GM18867 (cell line): ENCODE measurements around the gene H3-3A.
"Not testable (repeated sequence)": the region's sequence is repeated elsewhere in the genome, so short reads cannot be mapped to it uniquely, and the experiment has no call there.

ENCODE experiments used
- ATAC-seq: cut with Tn5 transposase; IDR thresholded peaks from one replicate; pipeline ENCODE4 v1.9.1; 2021; ENCODE audit warnings: mild to moderate bottlenecking, moderate library complexity; ENCODE audit not compliant: unreplicated experiment

H3-3A gene

DNA sequence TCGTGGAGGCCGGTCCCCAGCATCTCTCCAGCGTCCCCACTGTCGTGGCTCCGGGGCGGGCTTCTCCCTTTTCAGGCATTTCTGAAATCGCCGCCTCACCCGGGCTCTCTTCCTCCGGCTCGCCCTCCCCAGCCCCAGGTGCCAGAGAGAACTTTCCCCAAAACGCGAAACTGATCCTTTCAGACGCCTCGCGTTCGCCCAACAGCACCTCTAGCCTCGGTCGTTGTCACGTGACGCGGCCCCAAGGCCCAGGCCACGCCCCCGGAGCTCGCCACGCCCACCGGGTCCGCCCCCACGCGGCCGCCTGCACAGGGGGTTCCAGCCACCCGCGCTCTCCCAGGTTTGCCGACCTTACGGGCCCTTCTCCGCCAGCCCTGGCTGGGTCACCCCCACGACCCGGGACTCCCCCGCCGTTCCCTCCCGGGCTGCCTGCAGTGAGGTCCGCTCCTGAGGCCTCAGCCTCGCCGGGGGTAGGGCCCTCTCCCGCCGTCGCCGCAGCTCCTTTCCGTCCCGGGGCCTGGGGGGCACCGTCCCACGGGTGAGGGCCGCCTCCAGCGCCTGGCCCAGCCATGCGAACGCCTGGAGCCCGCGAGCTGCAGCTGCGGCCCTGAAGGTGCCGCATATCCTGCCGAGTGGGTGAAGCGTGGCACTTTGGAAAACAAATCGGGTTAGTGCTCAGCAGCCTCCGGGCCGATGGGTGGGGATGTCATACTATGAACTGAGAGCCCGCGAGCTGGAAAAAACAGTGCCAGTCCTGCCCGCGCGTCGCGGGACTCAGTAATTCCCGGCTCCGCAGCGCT, 21.0 kb downstream of the H3-3A start:
- ATAC-seq: peak; percentile 88

DNA sequence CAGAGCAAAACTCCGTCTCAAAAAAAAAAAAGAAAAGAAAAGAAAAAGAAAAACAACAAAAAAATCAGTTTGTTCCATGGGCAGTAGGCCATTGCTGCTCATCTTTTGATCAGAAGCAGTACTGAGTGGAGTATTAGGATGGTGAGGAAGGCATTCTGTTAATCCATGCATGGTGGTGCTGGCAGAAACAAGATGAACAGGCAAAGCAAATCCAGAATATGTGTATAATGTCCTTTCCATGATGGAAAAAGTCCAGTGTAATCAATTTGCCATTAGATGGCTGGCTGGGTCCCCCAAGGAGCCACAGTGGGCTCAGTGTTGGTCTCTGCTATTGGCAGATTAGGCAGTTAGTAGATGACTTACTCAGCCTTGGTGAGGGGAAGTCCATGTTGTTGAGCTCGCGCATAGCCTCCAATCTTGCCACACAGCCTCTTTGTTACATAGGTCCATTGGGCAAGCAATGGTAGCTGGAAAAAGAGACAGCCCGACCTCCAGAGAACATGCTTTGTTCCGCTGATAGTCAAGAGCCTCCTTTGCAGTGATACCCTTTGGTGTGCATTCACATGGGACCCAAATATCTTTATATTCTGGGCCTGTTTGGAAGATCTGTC, 23.3 kb downstream of the H3-3A start:
- ATAC-seq: no peak

DNA sequence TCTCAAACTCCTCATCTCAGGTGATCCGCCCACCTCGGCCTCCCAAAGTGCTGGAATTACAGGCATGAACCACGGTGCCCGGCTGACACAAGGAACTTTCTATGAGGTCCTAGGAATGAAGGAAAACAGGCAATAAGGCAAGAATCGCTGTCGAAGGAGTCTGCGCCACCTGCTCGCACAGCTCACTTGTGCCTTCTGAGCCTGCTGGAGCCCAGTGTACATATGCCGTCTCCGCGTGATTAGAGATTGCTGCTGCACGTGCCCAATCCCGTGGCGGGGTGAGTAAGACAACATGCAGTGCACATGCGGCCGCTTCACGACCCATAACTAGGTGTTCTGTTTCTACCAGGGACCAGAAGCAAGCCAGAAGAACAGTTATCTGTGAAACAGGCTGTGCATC, 24.3 kb downstream of the H3-3A start:
- ATAC-seq: no peak

DNA sequence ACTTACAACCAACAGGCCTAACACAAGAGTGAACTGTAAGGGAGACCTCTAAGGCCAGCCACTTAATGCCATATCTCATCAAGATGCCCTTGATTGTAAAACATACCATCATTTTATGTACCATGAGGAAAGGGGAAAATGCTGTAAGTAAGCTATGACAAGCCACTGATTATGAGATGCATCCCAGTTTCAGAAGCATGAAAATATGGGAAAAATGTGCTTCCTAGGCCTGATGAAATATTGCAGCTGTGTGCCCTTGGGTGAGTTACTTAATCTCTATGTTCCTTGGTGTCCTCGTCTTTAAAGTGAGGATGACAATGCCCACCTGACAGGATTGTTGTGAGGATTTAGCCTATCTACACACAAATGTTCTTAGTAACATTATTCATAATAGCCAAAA, 28.9 kb downstream of the H3-3A start:
- ATAC-seq: no peak

DNA sequence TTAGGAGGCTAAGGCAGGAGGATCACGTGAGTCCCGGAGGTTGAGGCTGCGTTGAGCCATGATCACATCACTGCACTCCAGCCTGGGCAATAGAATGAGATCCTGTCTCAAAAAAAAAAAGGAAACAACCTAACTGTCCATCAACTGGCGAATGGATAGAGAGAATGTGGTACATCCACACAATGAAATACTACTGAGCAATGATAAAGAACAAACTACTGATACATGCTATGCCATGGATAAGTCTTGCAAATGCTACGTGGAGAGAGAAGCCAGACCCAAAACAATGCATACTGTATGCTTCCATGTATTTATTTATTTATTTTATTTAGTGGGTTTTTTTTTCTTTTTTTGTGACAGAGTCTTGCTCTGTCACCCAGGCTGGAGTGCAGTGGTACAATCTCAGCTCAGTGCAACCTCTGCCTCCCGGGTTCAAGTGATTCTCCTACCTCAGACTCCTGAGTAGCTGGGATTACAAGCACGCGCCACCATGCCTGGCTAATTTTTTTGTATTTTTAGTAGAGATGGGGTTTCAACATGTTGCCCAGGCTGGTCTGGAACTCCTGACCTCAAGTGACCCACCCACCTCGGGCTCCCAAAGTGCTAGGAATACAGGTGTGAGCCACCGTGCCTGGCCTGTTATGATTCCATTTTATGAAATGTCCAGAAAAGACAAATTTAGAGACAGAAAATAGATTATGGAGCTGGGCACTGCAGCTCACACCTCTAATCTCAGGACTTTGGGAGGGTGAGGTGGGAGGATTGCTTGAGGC, 29.7 kb downstream of the H3-3A start:
- ATAC-seq: not testable (repeated sequence)

DNA sequence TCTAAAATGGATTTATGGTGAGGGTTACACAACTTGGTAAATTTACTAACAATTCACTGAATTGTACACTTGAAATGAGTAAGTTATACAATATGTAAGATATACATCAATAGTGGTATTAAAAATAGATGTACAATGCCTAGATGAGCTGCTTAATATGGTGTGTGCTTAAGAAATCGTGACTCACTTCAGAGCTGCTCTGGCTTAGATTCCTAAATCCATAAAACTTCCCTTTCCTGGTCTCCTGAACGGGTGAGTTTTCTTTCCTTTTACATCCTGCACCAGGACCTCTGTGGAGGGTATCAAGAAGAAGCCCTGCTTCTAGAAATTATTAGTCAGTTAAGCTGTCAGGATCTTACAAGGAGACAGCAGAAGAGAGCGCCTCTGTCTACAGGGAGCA, 30.4 kb downstream of the H3-3A start:
- ATAC-seq: no peak

DNA sequence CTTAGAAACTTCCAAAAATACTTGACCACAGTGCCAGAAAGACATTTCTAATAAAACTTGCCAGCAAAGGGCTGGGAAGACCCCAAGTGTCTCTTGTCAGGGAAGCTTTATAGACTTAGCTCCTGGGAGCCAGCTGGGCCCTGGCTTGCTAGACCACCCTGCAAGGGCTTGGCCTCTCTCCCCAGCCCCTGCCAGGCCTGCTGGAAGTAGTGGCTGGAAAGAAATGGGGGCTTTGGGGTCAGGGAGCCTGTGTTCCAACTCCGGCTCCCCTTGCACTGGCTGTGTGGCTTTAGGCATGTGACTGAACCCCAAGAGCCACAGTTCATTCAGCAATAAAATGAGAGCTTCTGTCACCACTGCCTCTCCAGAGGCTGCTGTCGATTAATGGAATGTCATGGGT, 31.1 kb downstream of the H3-3A start:
- no peak for ATAC-seq

DNA sequence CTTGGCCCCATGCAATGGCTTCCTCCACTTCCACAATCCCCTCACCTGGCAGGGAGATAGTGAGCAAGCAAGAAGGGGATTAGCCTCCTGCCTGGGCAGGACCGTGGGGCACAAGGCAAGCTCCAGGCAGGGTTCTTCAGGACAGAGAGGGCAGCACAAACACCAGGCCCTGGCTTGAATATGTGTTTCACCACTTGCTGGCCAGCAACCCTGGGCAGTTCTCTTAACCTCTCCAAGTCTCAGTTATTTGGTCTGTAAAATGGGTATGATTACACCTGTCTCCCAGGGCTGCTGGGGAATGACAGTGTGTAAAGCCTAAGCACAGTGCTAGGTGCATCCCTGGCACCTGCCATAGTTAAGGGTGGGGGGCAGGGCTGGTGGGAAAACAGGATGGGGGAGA, 31.9 kb downstream of the H3-3A start:
- ATAC-seq: no peak

DNA sequence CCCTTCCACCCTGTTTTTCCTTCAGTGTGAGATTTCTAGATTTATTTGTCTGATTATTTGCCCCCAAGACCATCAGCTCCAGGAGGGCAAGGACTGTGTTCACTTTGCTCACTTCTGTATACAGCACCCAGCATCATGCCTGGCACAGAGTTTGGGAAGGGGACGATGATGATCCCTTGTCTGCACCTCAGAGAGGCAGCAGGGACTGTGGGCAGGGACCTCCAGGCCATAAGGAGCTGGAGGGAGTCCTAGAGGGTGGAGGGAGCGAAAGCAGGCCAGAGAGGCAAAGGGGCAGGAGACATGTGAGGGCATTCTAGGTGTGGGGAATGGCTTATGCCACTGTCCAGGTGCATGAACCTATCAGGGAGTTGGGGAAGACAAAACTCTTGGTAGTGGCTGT, 32.8 kb downstream of the H3-3A start:
- no peak for ATAC-seq

DNA sequence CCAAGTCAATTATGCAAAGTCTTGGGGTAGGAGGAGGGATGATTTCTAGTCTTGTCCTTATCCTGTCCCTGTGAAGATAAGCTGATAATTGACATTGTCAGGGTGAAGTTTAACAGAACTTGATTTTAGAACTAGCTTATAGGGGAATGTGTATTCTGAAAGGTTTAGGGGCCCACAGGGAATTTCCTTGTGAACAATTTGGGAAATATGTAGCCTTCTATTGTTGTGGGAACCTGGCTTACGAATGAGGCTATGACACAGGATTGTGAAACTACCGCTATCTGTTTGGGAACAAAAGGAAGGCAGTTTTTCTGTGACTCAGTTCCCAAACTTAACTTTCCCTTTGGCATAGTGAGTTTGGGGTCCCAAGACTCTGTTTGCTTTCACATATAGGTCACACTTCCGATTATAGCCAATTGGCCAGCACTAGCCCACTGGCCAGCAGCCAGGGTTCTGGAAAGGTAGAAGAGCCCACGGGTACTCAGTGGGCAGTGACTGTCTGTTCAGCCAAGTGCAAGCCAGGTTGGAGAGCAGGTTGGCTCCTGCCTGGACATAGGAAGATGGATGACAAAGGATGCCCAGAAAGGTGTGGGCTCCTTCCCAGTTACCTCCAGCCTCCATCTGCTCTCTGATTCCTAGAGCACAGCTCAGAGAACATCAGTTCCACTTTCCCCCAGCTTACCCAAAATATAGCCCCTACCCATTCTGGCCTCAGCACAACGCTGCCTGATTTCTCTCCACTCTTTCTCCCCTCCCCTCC, 35.5 kb downstream of the H3-3A start:
- ATAC-seq: no peak

DNA sequence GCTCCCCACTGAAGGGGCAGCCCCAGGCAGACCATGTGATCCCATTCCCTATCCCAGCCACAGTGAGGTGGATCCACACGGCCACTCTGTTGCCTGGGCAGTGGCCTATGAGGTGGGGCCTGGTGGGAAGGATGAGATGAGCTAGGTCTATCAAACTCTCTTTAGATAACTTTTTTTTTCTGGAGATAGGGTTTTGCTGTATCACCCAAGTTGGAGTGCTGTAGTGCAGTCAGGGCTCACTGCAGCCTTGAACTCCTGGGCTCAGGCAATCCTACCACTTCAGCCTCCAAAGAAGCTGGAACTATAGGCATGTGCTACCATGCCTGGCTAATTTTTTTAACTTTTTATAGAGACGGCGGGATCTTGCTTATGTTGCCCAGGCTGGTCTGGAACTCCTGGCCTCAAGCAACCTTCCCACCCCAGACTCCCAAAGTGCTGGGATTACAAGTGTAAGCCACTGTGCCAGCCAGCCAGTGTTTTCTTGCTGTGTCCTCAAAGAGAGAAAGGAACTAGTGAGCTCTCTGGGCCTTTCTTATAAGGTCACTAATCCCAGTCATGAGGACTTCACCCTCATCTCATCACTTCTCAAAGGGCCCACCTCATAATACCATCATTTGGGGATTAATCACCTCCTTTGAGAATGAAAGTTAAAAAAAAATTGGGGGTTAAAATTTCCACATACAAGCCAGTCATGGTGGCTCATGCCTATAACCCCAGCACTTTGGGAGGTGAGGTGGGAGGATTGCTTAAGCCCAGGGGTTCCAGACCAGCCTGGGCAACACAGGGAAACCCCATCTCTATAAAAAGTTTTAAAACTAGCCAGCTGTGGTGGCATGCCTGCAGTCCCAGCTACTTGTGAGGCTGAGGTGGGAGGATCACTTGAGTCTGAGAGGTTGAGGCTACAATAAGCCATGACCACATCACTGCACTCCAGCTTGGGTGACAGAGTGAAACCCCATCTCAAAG, 36.6 kb downstream of the H3-3A start:
- no peak for ATAC-seq

DNA sequence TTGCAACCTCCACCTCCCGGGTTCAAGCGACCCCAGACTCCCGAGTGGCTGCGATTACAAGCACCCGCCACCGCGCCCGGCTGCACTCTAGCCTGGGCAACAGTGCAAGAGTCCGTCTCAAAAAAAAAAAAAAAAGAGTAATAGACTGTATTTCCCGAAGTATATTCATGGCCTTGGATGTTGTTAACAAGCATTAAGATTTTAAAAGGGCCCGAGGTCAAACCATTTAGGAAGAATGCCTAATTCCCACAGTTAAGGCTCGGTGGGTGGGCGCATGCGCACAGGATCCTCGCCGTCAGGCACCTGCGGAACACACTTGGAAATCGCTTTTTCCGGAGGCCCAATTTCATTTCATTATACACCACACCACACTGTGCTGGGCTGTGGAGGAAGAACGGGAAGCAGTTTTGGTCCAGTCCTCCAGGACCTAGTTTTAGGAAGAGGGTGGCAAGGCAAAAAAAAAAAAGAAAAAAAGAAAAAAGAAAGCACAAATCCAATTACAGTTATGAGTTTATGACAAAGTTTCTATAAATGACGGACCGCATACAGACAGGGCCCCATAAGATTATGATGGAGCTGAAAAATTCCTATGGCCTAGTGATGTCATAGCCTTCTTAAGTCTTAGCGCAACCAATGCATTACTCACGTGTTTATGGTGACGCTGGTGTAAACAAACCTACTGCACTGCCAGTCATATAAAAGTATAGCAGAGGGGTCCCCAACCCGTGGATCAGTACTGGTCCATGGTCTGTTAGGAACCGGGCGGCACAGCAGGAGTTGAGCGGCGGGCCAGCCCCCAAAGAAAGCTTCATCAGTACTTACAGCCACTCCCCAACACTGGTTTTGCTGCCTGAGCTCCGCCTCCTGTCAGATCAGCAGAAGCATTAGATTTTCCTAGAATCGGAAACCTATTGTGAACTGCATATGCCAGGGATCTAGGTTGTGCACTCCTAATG, 38.2 kb downstream of the H3-3A start:
- ATAC-seq: peak; percentile 49

DNA sequence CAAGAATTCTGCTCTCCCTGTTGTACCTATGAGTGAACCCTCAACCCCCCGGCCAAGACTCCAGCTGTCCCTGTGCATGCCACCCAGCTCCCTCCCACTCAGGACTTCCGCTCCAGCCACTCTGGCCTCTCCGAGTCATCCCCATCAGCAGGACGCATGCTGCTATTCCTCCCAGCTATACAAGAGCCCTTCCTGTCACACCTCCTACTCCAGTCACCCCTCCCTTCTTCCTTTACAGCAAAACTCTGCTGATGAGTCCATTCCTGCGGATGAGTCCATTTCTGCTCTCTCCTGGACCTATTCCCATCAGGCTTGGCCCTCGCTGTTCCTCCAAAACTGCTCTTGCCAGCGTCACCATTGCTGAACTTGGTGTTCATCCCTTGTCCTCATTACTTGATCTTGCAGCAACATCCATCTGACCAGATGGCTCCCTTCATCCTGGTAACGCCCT, 42.2 kb downstream of the H3-3A start:
- no peak for ATAC-seq

DNA sequence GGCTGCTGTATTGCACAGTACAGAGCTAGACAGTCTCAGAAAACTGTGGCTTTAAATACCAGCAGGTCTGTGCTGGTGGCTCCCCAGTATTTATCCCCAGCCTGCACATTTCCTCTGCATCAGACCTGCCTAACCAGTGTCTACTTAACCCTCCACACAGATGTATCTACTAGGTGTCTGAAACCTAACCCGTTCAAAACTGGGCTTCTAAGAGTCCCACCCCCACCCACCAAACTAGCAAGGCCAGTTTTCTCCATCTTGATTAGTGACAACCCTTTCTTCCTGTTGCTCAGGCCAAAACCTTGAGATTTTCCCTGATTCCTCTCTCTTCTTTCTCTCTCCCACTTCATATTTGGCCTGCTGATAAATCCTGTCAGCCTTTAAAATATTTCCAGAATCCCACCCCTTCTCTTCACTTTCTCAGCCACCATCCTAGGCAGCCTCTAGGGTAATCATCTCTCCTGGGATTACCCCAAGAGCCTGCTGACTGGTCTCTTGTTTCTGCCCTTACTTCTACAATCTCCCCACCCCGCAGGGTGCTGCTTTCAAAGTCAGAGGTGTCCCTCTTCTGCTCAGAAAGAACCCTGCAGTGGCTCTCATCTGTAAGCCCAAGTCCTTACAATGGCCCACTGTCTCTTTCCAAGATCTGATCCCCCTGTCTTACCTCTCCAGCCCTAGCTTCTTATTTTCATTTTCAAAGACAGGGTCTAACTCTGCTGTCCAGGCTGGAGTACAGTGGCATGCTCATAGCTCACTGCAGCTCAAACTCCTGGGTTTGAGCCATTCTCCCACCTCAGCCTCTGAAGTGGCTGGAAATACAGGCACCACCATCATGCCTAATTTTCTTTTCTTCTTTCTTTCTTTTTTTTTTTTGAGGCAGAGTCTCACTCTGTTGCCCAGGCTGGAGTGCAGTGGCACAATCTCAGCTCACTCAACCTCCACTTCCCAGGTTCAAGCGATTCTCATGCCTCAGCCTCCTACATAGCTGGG, 45.2 kb downstream of the H3-3A start:
- ATAC-seq: no peak

DNA sequence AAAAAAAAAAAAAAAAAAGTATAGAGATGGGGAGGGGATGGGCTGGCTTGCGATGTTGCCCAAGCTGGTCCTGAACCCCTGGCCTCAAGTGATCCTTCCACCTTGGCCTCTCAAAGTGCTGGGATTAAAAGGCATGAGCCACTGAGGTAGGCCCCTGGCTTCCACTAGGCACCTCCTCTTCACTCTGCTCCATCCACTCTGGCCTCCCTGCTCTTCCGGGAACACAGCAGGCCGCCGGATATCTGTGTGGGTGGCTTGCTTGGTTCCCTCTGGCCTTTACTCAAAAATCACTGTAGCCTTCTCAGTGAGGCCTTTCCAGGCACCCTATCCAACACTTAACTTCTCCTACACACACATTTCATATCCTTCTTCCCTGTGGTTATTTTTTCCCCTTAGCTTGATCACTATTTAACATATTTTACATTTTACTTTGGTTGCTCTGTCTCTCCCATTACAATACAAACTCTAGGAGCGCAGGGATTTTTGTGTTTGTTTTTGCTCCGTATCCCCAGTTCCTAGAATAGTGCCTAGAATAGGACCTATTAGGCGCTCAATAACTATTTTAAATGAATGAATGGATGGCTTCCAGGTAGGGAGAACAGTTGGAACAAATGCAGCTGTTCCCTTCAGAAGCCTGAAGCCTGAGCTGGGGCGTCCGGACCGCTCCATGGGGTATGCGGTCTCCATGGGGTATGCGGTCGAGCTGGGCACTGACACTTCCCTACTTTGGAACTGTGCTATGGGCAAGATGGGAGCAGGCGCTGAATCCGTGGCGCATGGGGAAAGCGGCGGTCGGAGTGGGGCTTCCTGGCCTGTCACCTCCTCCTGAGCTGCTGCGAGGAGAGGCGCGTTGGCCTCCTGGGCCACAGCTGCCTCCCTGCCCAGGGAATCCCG, 46.7 kb downstream of the H3-3A start:
- ATAC-seq: no peak

DNA sequence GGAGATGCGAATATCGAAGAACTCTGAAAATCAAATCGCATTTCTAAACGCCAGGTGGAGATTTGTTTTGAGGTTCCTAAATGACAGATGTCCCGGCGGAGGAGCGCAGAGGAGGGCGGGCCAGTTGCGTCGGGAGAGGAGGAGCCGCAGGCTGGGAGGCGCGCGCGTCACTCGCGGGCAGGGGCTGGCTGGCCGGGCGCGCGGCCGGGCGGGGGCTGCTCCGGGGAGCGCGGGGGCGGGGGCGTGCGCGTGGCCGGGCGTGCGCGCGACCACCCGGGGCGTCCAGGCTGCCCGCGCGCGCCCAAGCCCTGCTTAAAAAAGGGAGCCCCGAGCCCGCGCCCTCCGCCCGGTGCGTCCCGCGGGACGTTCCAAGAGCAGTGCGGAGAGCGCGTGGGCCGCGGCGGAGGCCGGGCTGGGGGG, 47.3 kb downstream of the H3-3A start:
- peak; percentile 70 for ATAC-seq
